BLaER1 (cell line): ENCODE results near the gene CIITA.
"Not testable (repeated sequence)": the region's sequence is repeated elsewhere in the genome, so short reads cannot be mapped to it uniquely, and the experiment has no call there.

Experiments used
- H3K27ac ChIP-seq: shearing (Covaris generic); formaldehyde crosslinking; 2 replicates; pipeline ENCODE4 v1.8.1; 2022
- H3K27me3 ChIP-seq: shearing (Covaris generic); formaldehyde crosslinking; 2 replicates; pipeline ENCODE4 v1.8.1; 2022
- H3K36me3 ChIP-seq: shearing (Covaris generic); formaldehyde crosslinking; 2 replicates; pipeline ENCODE4 v1.8.1; 2022
- H3K4me1 ChIP-seq: shearing (Covaris generic); formaldehyde crosslinking; 2 replicates; pipeline ENCODE4 v1.8.1; 2022
- H3K4me2 ChIP-seq: shearing (Covaris generic); formaldehyde crosslinking; 2 replicates; pipeline ENCODE4 v1.8.1; 2022
- H3K4me3 ChIP-seq: shearing (Covaris generic); formaldehyde crosslinking; 2 replicates; pipeline ENCODE4 v1.8.1; 2022
- H3K9ac ChIP-seq: shearing (Covaris generic); formaldehyde crosslinking; 2 replicates; pipeline ENCODE4 v1.8.1; 2022
- H3K9me3 ChIP-seq: shearing (Covaris generic); formaldehyde crosslinking; 2 replicates; pipeline ENCODE4 v1.8.1; 2022
- H4K20me1 ChIP-seq: shearing (Covaris generic); formaldehyde crosslinking; 2 replicates; pipeline ENCODE4 v1.8.1; 2022
- Cebpa-rat ChIP-seq: shearing (Covaris generic); IDR thresholded peaks from 2 replicates; pipeline ENCODE4 v1.8.1; 2022

The CIITA gene

DNA sequence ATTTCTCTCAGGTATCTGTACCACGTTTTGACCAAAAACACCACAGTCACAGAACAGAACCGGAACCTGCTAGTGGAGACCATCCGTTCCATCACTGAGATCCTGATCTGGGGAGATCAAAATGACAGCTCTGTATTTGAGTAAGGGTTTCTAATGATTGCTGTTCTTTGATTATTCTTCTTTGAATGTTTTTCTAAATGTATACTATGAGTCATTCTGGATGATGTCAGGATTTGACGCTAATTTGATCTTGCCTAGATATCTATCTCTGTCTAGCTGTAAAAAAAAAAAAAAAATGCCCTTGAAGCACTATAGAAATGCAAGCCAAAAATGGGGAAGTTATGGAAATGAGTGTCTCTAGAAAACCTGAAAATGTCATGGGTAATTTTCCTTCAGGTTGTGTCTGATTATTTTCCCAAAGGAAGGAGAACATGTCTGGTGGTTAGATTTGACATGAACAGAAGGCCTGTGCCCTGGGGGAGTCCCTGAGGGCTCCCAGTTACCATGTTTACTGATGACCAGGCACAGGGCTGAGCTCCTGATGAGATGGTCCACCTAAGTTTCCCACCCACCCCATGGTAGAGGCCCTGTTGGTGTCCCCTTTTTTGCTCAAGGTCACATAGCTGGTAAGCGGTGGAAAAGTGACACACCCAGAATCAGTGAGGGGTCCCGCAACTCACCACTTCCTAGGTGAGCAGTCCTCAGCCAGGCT, 80.9 kb downstream of the CIITA start:
- Histone ChIP-seq H3K4me1 (peaks cover 58% of the 10 kb centered on the region), H3K9ac (no peak overlapping the region), H3K4me3 (no peak overlapping the region), H4K20me1 (peaks cover 35% of the 10 kb centered on the region), H3K9me3 (no peaks in the 10 kb centered on the region), H3K27ac (no peak overlapping the region), H3K36me3 (peaks cover 45% of the 10 kb centered on the region), H3K4me2 (peak overlapping the region; percentile 1; the same call in 1 of the 2 replicates), H3K27me3 (no peaks in the 10 kb centered on the region)
- no peak for TF ChIP-seq Cebpa-rat

DNA sequence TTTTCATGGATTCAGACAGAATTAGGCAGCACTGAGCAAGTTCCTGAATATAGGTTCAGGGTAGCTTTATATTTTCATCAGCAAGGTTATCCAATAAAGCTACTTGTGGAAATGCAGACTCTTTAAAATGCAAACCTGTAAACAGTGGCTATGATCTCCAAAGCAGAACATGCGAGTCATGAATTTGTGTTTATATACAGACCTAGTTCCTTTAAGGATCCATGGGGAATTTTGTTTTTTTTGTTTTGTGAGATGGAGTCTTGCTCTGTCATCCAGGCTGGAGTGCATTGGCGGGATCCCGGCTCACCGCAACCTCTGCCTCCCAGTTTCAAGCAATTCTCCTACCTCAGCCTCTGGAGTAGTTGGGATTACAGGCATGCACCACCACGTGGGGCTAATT, 82.2 kb downstream of the CIITA start:
- Histone ChIP-seq H3K9me3 (no peaks in the 10 kb centered on the region), H3K36me3 (peaks cover 55% of the 10 kb centered on the region), H3K27me3 (no peaks in the 10 kb centered on the region), H3K27ac (no peak overlapping the region), H4K20me1 (peaks cover 44% of the 10 kb centered on the region), H3K4me1 (peaks cover 47% of the 10 kb centered on the region), H3K4me3 (no peak overlapping the region), H3K4me2 (no peak overlapping the region), H3K9ac (no peak overlapping the region)
- TF ChIP-seq Cebpa-rat, result no peak

DNA sequence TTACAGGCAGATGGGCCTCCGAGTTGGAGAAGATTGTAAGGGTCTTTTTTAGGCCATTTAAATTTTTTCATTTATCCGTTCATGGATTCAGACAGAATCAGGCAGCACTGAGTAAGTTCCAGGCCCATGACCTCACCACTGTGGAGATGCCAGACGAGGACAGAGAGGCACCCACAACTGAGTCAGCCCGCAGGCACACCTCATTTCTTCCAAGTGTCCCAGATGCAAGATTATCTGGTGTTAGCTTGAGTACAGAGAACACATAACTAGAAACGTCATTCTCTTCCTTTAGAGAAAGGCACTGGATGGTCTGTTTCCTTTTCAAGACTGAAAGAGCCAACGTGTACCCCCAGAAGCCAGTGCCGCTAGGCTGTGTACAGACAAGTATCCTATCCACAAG, 84.2 kb downstream of the CIITA start:
- Histone ChIP-seq H3K27ac (no peak overlapping the region), H3K27me3 (no peaks in the 10 kb centered on the region), H3K4me1 (peaks cover 47% of the 10 kb centered on the region), H3K4me2 (no peak overlapping the region), H3K36me3 (peaks cover 69% of the 10 kb centered on the region), H4K20me1 (peaks cover 46% of the 10 kb centered on the region), H3K9me3 (no peaks in the 10 kb centered on the region), H3K4me3 (no peak overlapping the region), H3K9ac (0 out of 2 replicates have a peak overlapping the region, but pooled peaks have one; percentile 34)
- TF ChIP-seq Cebpa-rat, result no peak

DNA sequence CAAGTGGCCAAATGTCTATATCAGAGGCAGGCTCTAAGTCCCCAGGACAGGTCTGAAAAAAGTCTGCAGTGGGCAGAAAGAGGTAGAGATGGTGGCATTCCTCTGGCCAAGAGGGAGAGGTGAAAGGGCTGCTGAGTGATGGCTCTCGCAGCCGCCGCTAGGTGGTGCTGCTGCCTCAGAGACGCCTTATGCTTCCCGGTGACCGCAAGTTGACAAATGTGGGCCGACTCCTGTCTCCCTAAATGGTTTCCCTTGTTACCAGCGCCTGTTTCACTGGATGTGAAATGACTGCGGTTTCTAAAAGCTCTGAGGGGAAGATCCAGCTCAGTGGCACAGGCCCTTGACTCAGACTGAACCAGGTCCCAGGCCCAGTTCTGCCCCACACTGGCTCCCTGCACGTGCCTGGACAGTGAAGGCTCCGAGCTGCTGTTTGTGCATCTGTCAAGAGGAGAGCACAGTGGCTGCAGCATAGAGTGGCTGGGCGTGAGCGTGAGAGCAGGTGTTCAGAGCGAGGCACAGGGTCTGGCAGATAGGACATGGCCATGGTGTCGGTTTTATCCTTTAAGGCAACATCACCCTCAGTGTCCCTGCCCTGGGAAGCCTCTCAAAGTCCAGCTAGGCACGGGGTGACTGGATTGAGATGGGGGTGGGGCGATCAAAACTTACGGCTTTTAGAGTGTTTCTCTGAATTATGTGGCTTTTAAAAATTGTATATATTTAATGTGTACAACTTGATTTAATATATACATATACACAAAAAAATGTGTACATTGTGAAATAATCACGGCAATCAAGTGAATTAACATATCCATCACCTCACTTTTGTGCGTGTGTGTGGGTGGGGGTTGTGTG, 87.3 kb downstream of the CIITA start:
- peaks cover 73% of the 10 kb centered on the region for H3K36me3 ChIP-seq
- H3K4me1 ChIP-seq, result peaks cover 25% of the 10 kb centered on the region
- no peak overlapping the region for H3K9ac ChIP-seq
- H3K9me3 ChIP-seq, result no peaks in the 10 kb centered on the region
- H4K20me1 ChIP-seq, result peaks cover 47% of the 10 kb centered on the region
- no peaks in the 10 kb centered on the region for H3K27me3 ChIP-seq
- no peak overlapping the region for H3K27ac ChIP-seq
- H3K4me2 ChIP-seq, result peak overlapping the region; percentile 54
- TF ChIP-seq Cebpa-rat, result no peak
- no peak overlapping the region for H3K4me3 ChIP-seq

DNA sequence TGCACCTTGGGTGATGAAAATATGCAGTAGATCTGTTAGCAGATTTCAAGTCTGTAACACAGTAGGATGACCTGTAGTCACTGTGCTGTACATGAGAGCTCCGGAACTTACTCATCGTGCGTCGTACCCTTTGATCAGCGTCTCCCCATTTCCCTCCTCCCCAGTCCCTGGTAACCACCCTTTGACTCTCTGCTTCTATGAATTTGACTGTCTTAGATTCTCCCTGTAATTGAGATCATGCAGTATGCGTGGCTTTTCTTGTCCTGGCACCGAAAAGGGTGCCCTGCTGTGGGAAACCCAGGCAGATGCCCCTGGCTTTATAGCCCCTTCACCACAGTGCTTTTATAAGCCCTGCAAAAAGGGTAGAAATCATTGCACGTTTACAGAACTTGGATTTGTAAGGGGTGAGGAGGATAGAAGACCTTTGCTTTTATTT, 87.9 kb downstream of the CIITA start:
- Histone ChIP-seq H3K27ac (no peak overlapping the region), H3K4me1 (peaks cover 25% of the 10 kb centered on the region), H3K9ac (no peak overlapping the region), H3K36me3 (peaks cover 75% of the 10 kb centered on the region), H3K4me2 (peak overlapping the region; percentile 54), H3K4me3 (no peak overlapping the region), H4K20me1 (peaks cover 47% of the 10 kb centered on the region), H3K9me3 (no peaks in the 10 kb centered on the region), H3K27me3 (no peaks in the 10 kb centered on the region)
- no peak for TF ChIP-seq Cebpa-rat

DNA sequence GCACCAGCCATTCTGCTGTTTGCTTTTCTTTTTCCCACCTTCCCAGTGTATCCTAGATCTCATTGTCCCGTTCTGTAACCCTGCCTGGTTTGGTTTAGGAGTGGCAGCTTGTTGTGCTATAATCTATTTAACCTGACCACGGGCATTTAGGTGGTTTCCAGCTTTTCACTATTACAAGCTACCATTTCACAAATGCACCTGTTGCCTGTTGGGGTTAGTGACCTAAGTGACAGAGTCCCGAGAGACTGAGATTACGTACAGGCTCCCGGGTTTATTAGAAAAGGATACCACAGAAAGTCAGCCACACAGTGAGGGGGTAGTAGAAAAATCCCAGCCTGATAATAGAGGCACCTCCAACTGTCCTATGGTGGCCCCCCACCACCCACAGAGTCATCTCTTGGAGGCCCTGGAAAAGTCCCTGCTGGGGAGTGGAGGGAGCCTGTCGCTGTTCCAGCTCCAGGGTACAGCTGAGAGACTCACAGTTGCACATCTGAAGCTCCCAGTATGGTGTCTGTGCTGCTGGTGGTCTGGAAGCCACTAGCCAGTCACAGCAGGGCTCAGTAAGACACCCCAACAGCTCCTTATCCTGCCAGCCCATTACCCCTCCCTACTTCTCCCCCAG, 88.5 kb downstream of the CIITA start:
- H3K9me3 ChIP-seq, result no peaks in the 10 kb centered on the region
- peaks cover 47% of the 10 kb centered on the region for H4K20me1 ChIP-seq
- no peaks in the 10 kb centered on the region for H3K27me3 ChIP-seq
- peaks cover 82% of the 10 kb centered on the region for H3K36me3 ChIP-seq
- H3K4me2 ChIP-seq, result peak overlapping the region; percentile 54
- no peak overlapping the region for H3K4me3 ChIP-seq
- H3K9ac ChIP-seq, result no peak overlapping the region
- no peak overlapping the region for H3K27ac ChIP-seq
- no peak for TF ChIP-seq Cebpa-rat
- peaks cover 25% of the 10 kb centered on the region for H3K4me1 ChIP-seq

DNA sequence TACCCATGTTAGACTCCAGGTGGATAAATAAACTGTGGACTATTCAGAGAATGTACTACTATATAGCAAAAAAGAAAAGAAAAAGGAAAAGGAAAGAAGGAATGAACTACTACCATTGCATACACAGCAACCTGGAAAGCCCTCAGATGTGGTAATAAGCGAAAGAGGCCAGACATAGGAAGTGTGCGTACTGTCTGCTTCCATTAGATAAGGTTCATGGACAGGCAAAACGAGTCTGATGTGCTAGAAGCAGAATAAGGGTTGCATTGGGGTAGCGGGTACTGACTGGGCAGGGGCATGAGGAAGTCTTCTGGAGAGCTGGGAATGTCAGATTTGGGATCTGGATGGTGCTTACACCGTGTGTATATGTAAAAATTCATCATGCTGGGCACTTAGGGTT, 89.1 kb downstream of the CIITA start:
- H3K9me3 ChIP-seq, result no peaks in the 10 kb centered on the region
- H3K9ac ChIP-seq, result no peak overlapping the region
- no peaks in the 10 kb centered on the region for H3K27me3 ChIP-seq
- H3K36me3 ChIP-seq, result peaks cover 83% of the 10 kb centered on the region
- no peak overlapping the region for H3K4me3 ChIP-seq
- H3K4me2 ChIP-seq, result peak overlapping the region; percentile 54; the same call in 1 of the 2 replicates
- TF ChIP-seq Cebpa-rat, result no peak
- peaks cover 25% of the 10 kb centered on the region for H3K4me1 ChIP-seq
- no peak overlapping the region for H3K27ac ChIP-seq
- H4K20me1 ChIP-seq, result peaks cover 47% of the 10 kb centered on the region

DNA sequence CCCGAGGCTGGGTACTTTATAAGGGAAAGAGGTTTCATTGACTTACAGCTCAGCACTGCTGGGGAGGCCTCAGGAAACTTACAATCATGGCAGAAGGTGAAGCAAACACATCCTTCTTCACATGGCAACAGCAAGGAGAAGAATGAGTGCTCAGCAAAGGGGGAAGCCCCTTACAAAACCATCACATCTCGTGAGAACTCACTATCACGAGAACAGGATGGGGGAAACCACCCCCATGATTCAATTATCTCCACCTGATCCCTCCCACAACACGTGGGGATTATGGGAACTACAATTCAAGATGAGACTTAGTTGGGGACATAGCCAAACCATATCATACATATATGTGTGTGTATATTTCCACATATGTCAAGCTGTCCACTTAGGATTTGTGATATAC, 89.6 kb downstream of the CIITA start:
- not testable (repeated sequence) for H3K9ac ChIP-seq, H3K27ac ChIP-seq
- peaks cover 26% of the 10 kb centered on the region for H3K4me1 ChIP-seq

DNA sequence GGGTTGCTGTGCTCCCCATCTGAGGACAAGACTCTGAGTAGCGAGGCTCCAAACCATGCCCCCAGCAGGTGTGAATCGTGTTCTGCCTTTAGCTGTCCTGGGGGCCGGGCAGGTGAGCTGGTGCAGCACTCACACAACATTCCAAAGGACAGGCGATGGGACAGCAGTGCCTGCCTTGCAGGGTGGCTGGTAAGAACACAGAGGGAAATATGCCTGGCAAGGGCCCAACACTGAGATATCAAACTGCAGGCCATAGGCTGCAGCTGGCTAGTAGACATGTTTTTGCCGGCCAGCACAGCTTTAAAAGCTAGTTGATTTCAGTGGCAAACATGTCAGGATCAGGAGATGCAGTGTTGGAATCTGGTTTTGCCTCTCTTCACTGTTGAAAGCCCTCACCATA, 91.0 kb downstream of the CIITA start:
- peaks cover 82% of the 10 kb centered on the region for H3K36me3 ChIP-seq
- peaks cover 47% of the 10 kb centered on the region for H4K20me1 ChIP-seq
- H3K9ac ChIP-seq, result no peak overlapping the region
- H3K4me1 ChIP-seq, result peaks cover 40% of the 10 kb centered on the region
- no peak for TF ChIP-seq Cebpa-rat
- H3K9me3 ChIP-seq, result no peaks in the 10 kb centered on the region
- H3K4me3 ChIP-seq, result no peak overlapping the region
- H3K27me3 ChIP-seq, result no peaks in the 10 kb centered on the region
- no peak overlapping the region for H3K4me2 ChIP-seq
- no peak overlapping the region for H3K27ac ChIP-seq

More for the DNA sequence above, 89.6 kb downstream of the CIITA start:
- H3K4me3 ChIP-seq, H3K4me2 ChIP-seq, H3K9me3 ChIP-seq, H3K27me3 ChIP-seq: not testable (repeated sequence)
- H3K36me3 ChIP-seq, result peaks cover 82% of the 10 kb centered on the region
- H4K20me1 ChIP-seq, result peaks cover 47% of the 10 kb centered on the region

DNA sequence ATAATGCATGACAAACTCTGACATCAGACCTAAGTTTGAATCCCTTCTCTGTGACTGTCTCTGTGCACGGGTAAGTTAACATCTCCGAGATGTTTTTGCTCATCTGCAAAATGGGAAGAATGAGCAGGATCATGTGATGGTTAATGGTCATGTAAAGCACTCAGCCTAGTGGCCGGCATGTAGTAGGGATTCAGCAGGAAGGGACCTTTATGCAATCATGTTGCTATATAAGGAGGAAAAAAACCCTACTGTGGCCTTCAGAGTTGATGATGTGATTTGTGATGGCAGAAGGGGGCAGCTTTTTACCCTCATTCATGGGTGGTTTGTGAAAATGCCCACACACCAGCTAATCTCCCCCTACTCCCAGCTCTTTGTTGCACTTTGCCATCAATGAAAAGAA, 91.5 kb downstream of the CIITA start:
- Histone ChIP-seq H4K20me1 (peaks cover 42% of the 10 kb centered on the region), H3K27me3 (no peaks in the 10 kb centered on the region), H3K4me3 (no peak overlapping the region), H3K4me1 (peaks cover 45% of the 10 kb centered on the region), H3K9ac (no peak overlapping the region), H3K36me3 (peaks cover 82% of the 10 kb centered on the region), H3K9me3 (no peaks in the 10 kb centered on the region), H3K27ac (no peak overlapping the region), H3K4me2 (no peak overlapping the region)
- TF ChIP-seq Cebpa-rat, result no peak
